HepG2 (cell line): Measurements from ENCODE around the gene SLC6A16. TPM values are rescaled to one million over a fixed set of nuclear protein-coding genes. Genes with fewer than 3 reads are reported as not detected.

Source experiments
- ATAC-seq: fragments of 200-7000 bp; cut with Tn5 transposase; 3 replicates; pipeline ENCODE4 v1.9.1; 2020; ENCODE audit warnings: mild to moderate bottlenecking, moderate library complexity
- BruUV-seq: library from RNA; stranded (reverse); fragments of 400-500 nt; replicated peaks from 2 replicates; lab custom pipeline; 2021; lab: Mats Ljungman, UMichigan
- CTCF ChIA-PET: fragments of 300-600 bp; formaldehyde crosslinking; extraction: SDS; loops from one replicate; lab custom pipeline; 2021; ENCODE audit warnings: low total read pairs, inconsistent platforms, low intra/inter-chr PET ratio; lab: Yijun Ruan, JAX
- POLR2A ChIA-PET: fragments of 350-600 bp; sonication (Branson Sonifier 250); formaldehyde crosslinking; loops from one replicate; lab custom pipeline; 2020; ENCODE audit warnings: antibody characterized with exemption, inconsistent platforms; lab: Yijun Ruan, JAX
- DNase-seq: peaks from one replicate; pipeline ENCODE4 v3.0.0-alpha.2; 2015; ENCODE audit warnings: low spot score
- FAIRE-seq: peaks from 3 replicates; lab custom pipeline; 2011; peaks lifted over from hg19 to GRCh38; lab: Jason Lieb, UNC
- H2AFZ ChIP-seq: one replicate; pipeline ENCODE4 v1.6.1; 2011; ENCODE audit warnings: low read length, inconsistent platforms
- H3K27ac ChIP-seq: fragments of 300-600 bp; 3 replicates; pipeline ENCODE4 v1.8.0; 2011; ENCODE audit warnings: mixed run types, mild to moderate bottlenecking, mixed read lengths, low read length, inconsistent platforms; ENCODE audit not compliant: insufficient read depth; ENCODE audit errors: extremely low read length
- H3K27me3 ChIP-seq, 2 experiments: fragments of 200-600 bp in 1 of 2; 2 replicates in 1 of 2; 3 replicates in 1 of 2; pipeline versions ENCODE4 v1.6.0 to v1.8.0; 2011; ENCODE audit warnings: low read length in 2 of 2, mild to moderate bottlenecking in 2 of 2, moderate library complexity in 2 of 2, inconsistent platforms in 1 of 2; ENCODE audit not compliant: insufficient read depth in 2 of 2, control insufficient read depth in 1 of 2
- H3K36me3 ChIP-seq, 2 experiments: fragments of 200-600 bp in 1 of 2; replicated peaks in 1 of 2; 2 replicates in 1 of 2; 3 replicates in 1 of 2; pipeline versions ENCODE4 v1.5.1 to v1.8.0; 2011; ENCODE audit warnings: low read length in 2 of 2, inconsistent platforms in 1 of 2; ENCODE audit not compliant: insufficient read depth in 2 of 2, control insufficient read depth in 1 of 2
- H3K4me1 ChIP-seq: 2 replicates; pipeline ENCODE4 v1.5.1; 2012; ENCODE audit warnings: low read length, inconsistent platforms; ENCODE audit not compliant: insufficient read depth
- H3K4me2 ChIP-seq: 2 replicates; pipeline ENCODE4 v1.6.0; 2011; ENCODE audit warnings: low read depth, low read length, inconsistent platforms
- H3K4me3 ChIP-seq, 3 experiments: fragments of 200-600 bp in 1 of 3; sonication (generic), shearing (Covaris generic) in 1 of 3; replicated peaks in 1 of 3; 2 replicates each; pipeline ENCODE4 v1.5.1; 2011 to 2016; ENCODE audit warnings: low read length in 3 of 3, inconsistent platforms in 2 of 3, low read depth in 2 of 3, mild to moderate bottlenecking in 2 of 3, control low read depth in 1 of 3, mixed read lengths in 1 of 3; ENCODE audit not compliant: insufficient read depth in 1 of 3
- H3K79me2 ChIP-seq: one replicate; pipeline ENCODE4 v1.6.1; 2011; ENCODE audit warnings: low read length, inconsistent platforms; ENCODE audit not compliant: insufficient read depth
- H3K9ac ChIP-seq: 2 replicates; pipeline ENCODE4 v1.6.0; 2011; ENCODE audit warnings: mild to moderate bottlenecking, low read depth, low read length, inconsistent platforms; ENCODE audit not compliant: insufficient read depth
- H3K9me3 ChIP-seq: 2 replicates; pipeline ENCODE4 v1.5.1; 2012; ENCODE audit warnings: mild to moderate bottlenecking, low read length
- H4K20me1 ChIP-seq: 2 replicates; pipeline ENCODE4 v1.6.0; 2011; ENCODE audit warnings: inconsistent platforms, mild to moderate bottlenecking, low read length, moderate library complexity; ENCODE audit not compliant: insufficient read depth
- ARNT2 ChIP-seq: sonication (generic); formaldehyde crosslinking; IDR thresholded peaks from 2 replicates; pipeline ENCODE4 v1.8.0; 2022; ENCODE audit warnings: mild to moderate bottlenecking, low read depth, missing genetic modification reagents, moderate library complexity
- EP300 ChIP-seq, 3 experiments: sonication (generic) in 1 of 3; formaldehyde crosslinking in 1 of 3; IDR thresholded peaks; 2 replicates each; pipeline versions ENCODE4 v1.5.1 to v1.6.1; 2011 to 2020; ENCODE audit warnings: low read depth in 2 of 3, low read length in 2 of 3, borderline replicate concordance in 1 of 3, improper control_type of control experiment in 1 of 3, mild to moderate bottlenecking in 1 of 3, missing genetic modification reagents in 1 of 3, moderate library complexity in 1 of 3
- HNRNPH1 ChIP-seq: fragments of 200-400 bp; formaldehyde crosslinking; optimal IDR thresholded peaks from 2 replicates; pipeline ENCODE3; 2017; ENCODE audit warnings: mild to moderate bottlenecking, low read depth, low read length
- HNRNPLL ChIP-seq: fragments of 200-400 bp; formaldehyde crosslinking; IDR thresholded peaks from 2 replicates; pipeline ENCODE4 v1.6.1; 2017; ENCODE audit warnings: mild to moderate bottlenecking, low read depth, low read length; ENCODE audit not compliant: poor library complexity, severe bottlenecking
- NFRKB ChIP-seq: fragments of 450-650 bp; IDR thresholded peaks from 2 replicates; pipeline ENCODE4 v1.6.1; 2017
- PHF21A ChIP-seq: sonication (generic); formaldehyde crosslinking; IDR thresholded peaks from 2 replicates; pipeline ENCODE4 v1.5.0; 2020; ENCODE audit warnings: mild to moderate bottlenecking, missing genetic modification reagents
- POLR2AphosphoS5 ChIP-seq: IDR thresholded peaks from 2 replicates; pipeline ENCODE4 v1.6.1; 2012; ENCODE audit warnings: low read depth, low read length
- POLR2G ChIP-seq: fragments of 200-400 bp; formaldehyde crosslinking; IDR thresholded peaks from 2 replicates; pipeline ENCODE4 v1.6.1; 2018; ENCODE audit warnings: mild to moderate bottlenecking, low read depth, low read length, moderate library complexity
- PRPF4 ChIP-seq: fragments of 200-400 bp; formaldehyde crosslinking; IDR thresholded peaks from 2 replicates; pipeline ENCODE4 v1.6.1; 2016; ENCODE audit warnings: low read length, low read depth; ENCODE audit not compliant: poor library complexity, severe bottlenecking
- SALL1 ChIP-seq: sonication (generic); formaldehyde crosslinking; IDR thresholded peaks from 2 replicates; pipeline ENCODE4 v1.8.0; 2022; ENCODE audit warnings: mild to moderate bottlenecking, missing genetic modification reagents
- SAP130 ChIP-seq: IDR thresholded peaks from 2 replicates; pipeline ENCODE4 v1.6.1; 2016; ENCODE audit warnings: low read depth
- SMAD3 ChIP-seq: sonication (generic); formaldehyde crosslinking; IDR thresholded peaks from 2 replicates; pipeline ENCODE4 v1.4.0; 2020; ENCODE audit warnings: missing genetic modification reagents
- SP5 ChIP-seq: IDR thresholded peaks from 2 replicates; pipeline ENCODE4 v1.6.1; 2016; ENCODE audit warnings: low read depth, borderline replicate concordance
- U2AF1 ChIP-seq: fragments of 200-400 bp; formaldehyde crosslinking; optimal IDR thresholded peaks from 2 replicates; pipeline ENCODE3; 2017; ENCODE audit warnings: mild to moderate bottlenecking, low read depth, low read length
- YEATS4 ChIP-seq: sonication (generic); formaldehyde crosslinking; IDR thresholded peaks from 2 replicates; pipeline ENCODE4 v1.4.0; 2020; ENCODE audit warnings: missing genetic modification reagents, borderline replicate concordance
- ZFP90 ChIP-seq: sonication (generic); formaldehyde crosslinking; IDR thresholded peaks from 2 replicates; pipeline ENCODE4 v1.8.0; 2022; ENCODE audit warnings: missing genetic modification reagents, mild to moderate bottlenecking, inconsistent platforms, borderline replicate concordance
- ZNF550 ChIP-seq: sonication (generic); formaldehyde crosslinking; IDR thresholded peaks from 2 replicates; pipeline ENCODE4 v1.4.0; 2020; ENCODE audit warnings: mild to moderate bottlenecking, missing genetic modification reagents, borderline replicate concordance
- ZNF567 ChIP-seq: sonication (generic); formaldehyde crosslinking; IDR thresholded peaks from 2 replicates; pipeline ENCODE4 v1.8.1; 2023; ENCODE audit warnings: mild to moderate bottlenecking, missing genetic modification reagents, borderline replicate concordance
- ZNF619 ChIP-seq: sonication (generic); formaldehyde crosslinking; IDR thresholded peaks from 2 replicates; pipeline ENCODE4 v1.4.0; 2020; ENCODE audit warnings: mild to moderate bottlenecking, missing genetic modification reagents
- ZSCAN21 ChIP-seq: sonication (generic); formaldehyde crosslinking; IDR thresholded peaks from 2 replicates; pipeline ENCODE4 v1.8.0; 2022; ENCODE audit warnings: mild to moderate bottlenecking, missing genetic modification reagents, moderate library complexity, borderline replicate concordance
- WGBS: methylation state at CpG from one replicate; pipeline ENCODE4 v1.1.6; 2017; ENCODE audit warnings: low lambda C conversion rate; 5-methylcytosine and 5-hydroxymethylcytosine counted together
- in situ Hi-C: cut with HindIII; loops from 2 replicates; pipeline ENCODE4 v1.10.0; 2017; ENCODE audit warnings: low pct_unique_long_range_greater_than_20kb; ENCODE audit not compliant: extremely low pct_ligation_motif_present
- intact Hi-C: fragments of 100-400 bp; cut with micrococcal nuclease; formaldehyde crosslinking; loops from one replicate; pipeline ENCODE4 v1.10.0; 2022; ENCODE audit not compliant: unreplicated experiment
- polyA plus RNA-seq, 8 experiments: library from polyadenylated mRNA; depleted of rRNA in 3 of 8; stranded (reverse) in 7 of 8; unstranded in 1 of 8; fragments of >200 nt; fragmentation: Illumina TruSeq in 4 of 8; extraction: Trizol in 4 of 8; gene quantifications; 2 replicates each; pipeline versions ENCODE4 v1.2.1 to v1.2.3, GENCODE V29; 2011 to 2016; ENCODE audit warnings: low read depth in 4 of 8, missing spikeins in 1 of 8, mixed read lengths in 1 of 8; ENCODE audit not compliant: insufficient read depth in 1 of 8
- total RNA-seq, 5 experiments: library from RNA; depleted of rRNA; stranded (reverse); fragments of >200 nt; fragmentation: Illumina TruSeq; extraction: Trizol; gene quantifications; 2 replicates each; pipeline ENCODE4 v1.2.3, GENCODE V29; 2016; ENCODE audit warnings: low read depth in 1 of 5
- TF ChIP-seq, protein P1 (sequence below): sonication (generic); formaldehyde crosslinking; IDR thresholded peaks from 2 replicates; pipeline ENCODE4 v1.8.1; 2023; ENCODE audit warnings: mild to moderate bottlenecking, moderate library complexity, missing genetic modification reagents

SLC6A16 gene
- total and polyA plus RNA-seq, 2 of the 13 experiments (the other 11 are each of a cell fraction or from before 2014, with no cell fraction given): 0.07 to 0.18 TPM

DNA sequence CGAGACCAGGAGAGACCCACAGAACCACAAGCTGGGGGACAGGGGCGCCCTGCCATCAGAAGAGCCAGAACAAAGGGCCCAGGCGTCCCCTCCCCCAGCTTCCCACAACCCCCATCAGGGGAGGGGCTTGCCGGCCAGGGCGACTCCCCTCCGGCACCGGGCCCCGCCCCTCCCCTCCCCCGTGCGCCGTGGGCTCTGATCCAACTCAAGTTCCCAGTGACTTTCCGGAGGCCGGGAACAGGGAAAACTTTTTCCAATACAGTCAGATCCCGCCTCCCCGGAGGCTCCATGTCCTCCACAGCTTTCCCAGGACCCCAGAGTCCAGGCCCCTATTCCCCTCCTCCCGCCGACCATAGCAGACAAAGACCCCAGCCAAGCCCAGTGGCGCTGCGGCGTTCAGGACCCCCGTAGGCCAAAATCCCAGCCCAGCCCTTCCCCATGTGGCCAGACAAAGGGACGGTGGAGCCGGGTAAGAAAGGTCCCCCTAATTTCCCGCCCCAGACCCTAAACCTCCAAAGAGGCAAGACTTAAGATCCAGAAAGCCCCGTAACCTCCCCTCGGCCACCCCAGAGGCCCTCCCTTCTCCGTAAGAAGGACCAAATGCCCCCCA lies 36.6 kb upstream of the SLC6A16 start:
- Histone ChIP-seq H3K79me2 (no peaks in the 10 kb centered on the region), H3K36me3 (peaks cover 1 to 4% of the 10 kb centered on the region in 2 experiments; a peak in 1 of 5 replicates), H3K9me3 (no peaks in the 10 kb centered on the region), H3K27ac (peak overlapping the region; percentile 57), H3K4me2 (peak overlapping the region; percentile 98), H3K27me3 (no peaks in the 10 kb centered on the region), H3K4me1 (peaks cover 33% of the 10 kb centered on the region), H2AFZ (no peak overlapping the region), H3K4me3 (peak overlapping the region; percentile 67 to 88 (median 87)), H3K9ac (peak overlapping the region; percentile 80), H4K20me1 (no peaks in the 10 kb centered on the region)
- TSS peak; percentile 58 for BruUV-seq
- DNase-seq: peak; percentile 70
- CTCF ChIA-PET: no interaction called here
- intact Hi-C loops: no loop called here
- in situ Hi-C loops: no loop called here
- 17% methylated on average over 14 of the region's 27 CpGs for WGBS
- POLR2A ChIA-PET: interaction anchor here (0.6 to 2.0 kb wide), 5 partner anchors 13 to 1007 kb away, joined by 3 to 6 read pairs (median 3); partner anchors contain the start of gene ALDH16A1
- ATAC-seq: peak; percentile 19
- FAIRE-seq: peak; percentile 34
- peak; percentile 31; the same call in 1 of the 2 replicates for TF ChIP-seq SP5 (CRISPR knock-in tag)
- no peak for TF ChIP-seq NFRKB
- 0 out of 2 replicates have a peak, but pooled peaks have one; percentile 23 for TF ChIP-seq POLR2G
- 0 out of 2 replicates have a peak, but pooled peaks have one; percentile 49 for TF ChIP-seq ARNT2 (CRISPR knock-in tag)
- peak; percentile 25; the same call in 1 of the 2 replicates for TF ChIP-seq YEATS4
- TF ChIP-seq EP300 (IDR thresholded peaks at IDR 0.05; ENCODE audit: low read depth in 2 of 2, low read length in 2 of 2): peak in 1 of 2 experiments; percentile 33; a peak in 1 of 4 replicates
- TF ChIP-seq EP300 (CRISPR knock-in tag; IDR thresholded peaks at IDR 0.05; ENCODE audit: borderline replicate concordance): no peak
- 0 out of 2 replicates have a peak, but pooled peaks have one; percentile 56 for TF ChIP-seq ZFP90 (CRISPR knock-in tag)
- no peak for TF ChIP-seq HNRNPH1
- TF ChIP-seq SALL1: peak; percentile 41; the same call in 1 of the 2 replicates
- TF ChIP-seq PRPF4: peak; percentile 96
- no peak for TF ChIP-seq ZNF550
- TF ChIP-seq, protein P1, sequence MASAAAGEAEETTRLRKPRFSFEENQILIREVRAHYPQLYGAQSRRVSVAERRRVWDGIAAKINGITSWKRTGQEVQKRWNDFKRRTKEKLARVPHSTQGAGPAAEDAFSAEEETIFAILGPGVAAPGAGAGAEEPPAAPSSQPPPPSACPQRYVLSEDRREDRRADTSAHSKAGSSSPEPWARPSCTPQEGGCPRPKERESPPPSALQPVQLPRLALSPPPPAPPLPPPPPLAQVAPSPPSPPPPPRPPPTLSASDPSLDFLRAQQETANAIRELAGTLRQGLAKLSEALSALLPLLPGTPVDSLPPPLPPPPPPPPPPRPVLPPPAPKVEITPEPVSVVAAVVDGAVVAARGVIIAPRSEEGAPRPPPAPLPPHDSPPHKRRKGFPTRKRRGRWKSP (CRISPR knock-in tag): peak; percentile 51; the same call in 1 of the 2 replicates
- no peak for TF ChIP-seq ZNF619 (CRISPR knock-in tag)
- TF ChIP-seq ZNF567 (CRISPR knock-in tag): 0 out of 2 replicates have a peak, but pooled peaks have one; percentile 36
- TF ChIP-seq SMAD3 (CRISPR knock-in tag): no peak
- TF ChIP-seq SAP130 (CRISPR knock-in tag): peak; percentile 31
- TF ChIP-seq U2AF1: no peak
- 0 out of 2 replicates have a peak, but pooled peaks have one; percentile 23 for TF ChIP-seq ZSCAN21
- peak; percentile 30 for TF ChIP-seq HNRNPLL
- TF ChIP-seq POLR2AphosphoS5: 0 out of 2 replicates have a peak, but pooled peaks have one; percentile 23
- TF ChIP-seq PHF21A (CRISPR knock-in tag): peak; percentile 44; the same call in 1 of the 2 replicates
